WTC11 (cell line): Measurements from ENCODE around the gene F2.

Experiments
- CREM ChIP-seq: sonication (generic); formaldehyde crosslinking; IDR thresholded peaks from 2 replicates; pipeline ENCODE4 v1.8.1; 2022; ENCODE audit warnings: mild to moderate bottlenecking, missing genetic modification reagents, moderate library complexity
- CTCF ChIP-seq: fragments of 200-600 bp; IDR thresholded peaks from 2 replicates; pipeline ENCODE4 v1.8.0; 2022; ENCODE audit warnings: antibody characterized with exemption
- HMGXB4 ChIP-seq: sonication (generic); formaldehyde crosslinking; IDR thresholded peaks from 2 replicates; pipeline ENCODE4 v1.8.1; 2023; ENCODE audit warnings: mild to moderate bottlenecking, moderate library complexity, missing genetic modification reagents
- MLX ChIP-seq: sonication (generic); formaldehyde crosslinking; IDR thresholded peaks from 2 replicates; pipeline ENCODE4 v1.8.1; 2023; ENCODE audit warnings: mild to moderate bottlenecking, missing genetic modification reagents, moderate library complexity
- NFYB ChIP-seq: sonication (generic); formaldehyde crosslinking; conservative IDR thresholded peaks from 2 replicates; pipeline ENCODE4 v1.8.0; 2022; ENCODE audit warnings: low read depth, missing genetic modification reagents
- RELA ChIP-seq: sonication (generic); formaldehyde crosslinking; IDR thresholded peaks from 2 replicates; pipeline ENCODE4 v1.8.1; 2022; ENCODE audit warnings: missing genetic modification reagents, mild to moderate bottlenecking, borderline replicate concordance
- SOX15 ChIP-seq: fragments of 250-450 bp; sonication (Bioruptor Pico); IDR thresholded peaks from 2 replicates; pipeline ENCODE4 v1.9.0; 2021; ENCODE audit warnings: mild to moderate bottlenecking
- TP53 ChIP-seq: sonication (generic); formaldehyde crosslinking; IDR thresholded peaks from 2 replicates; pipeline ENCODE4 v1.8.1; 2023; ENCODE audit warnings: mild to moderate bottlenecking, missing genetic modification reagents
- USF2 ChIP-seq: sonication (generic); formaldehyde crosslinking; IDR thresholded peaks from 2 replicates; pipeline ENCODE4 v1.8.1; 2023; ENCODE audit warnings: mild to moderate bottlenecking, missing genetic modification reagents, moderate library complexity
- ZNF121 ChIP-seq: sonication (generic); formaldehyde crosslinking; IDR thresholded peaks from 2 replicates; pipeline ENCODE4 v1.8.0; 2023; ENCODE audit warnings: missing genetic modification reagents
- ZSCAN18 ChIP-seq: fragments of 250-450 bp; sonication (Bioruptor Pico); IDR thresholded peaks from 2 replicates; pipeline ENCODE4 v2.1.2; 2022; ENCODE audit warnings: mild to moderate bottlenecking, moderate library complexity

DNA sequence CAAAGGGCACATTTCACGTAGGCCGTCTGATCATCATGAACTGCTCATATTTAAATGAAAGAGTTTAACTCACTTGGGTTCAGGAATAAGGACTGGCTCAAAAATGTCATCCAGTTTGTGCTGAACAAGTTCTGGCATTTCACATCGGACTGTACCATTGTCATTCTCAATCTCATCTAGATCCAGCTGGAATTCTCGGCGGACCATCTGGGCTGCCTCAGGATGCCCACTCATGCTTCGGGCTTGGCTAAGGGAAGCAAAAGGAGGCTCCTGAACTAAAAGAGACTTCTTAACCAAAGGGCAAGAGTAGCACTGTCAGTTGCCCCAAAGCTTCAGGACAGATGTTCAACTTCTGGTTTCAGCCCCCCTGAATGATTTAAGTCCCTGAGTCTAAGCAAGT is 40.2 kb downstream of the F2 start:
- TF ChIP-seq CTCF = no peak
- no peak for TF ChIP-seq TP53 (CRISPR knock-in tag)
- TF ChIP-seq NFYB (CRISPR knock-in tag) = no peak
- TF ChIP-seq ZSCAN18 (CRISPR knock-in tag) = no peak
- TF ChIP-seq MLX (CRISPR knock-in tag) = no peak
- no peak for TF ChIP-seq CREM (CRISPR knock-in tag)
- TF ChIP-seq ZNF121 = no peak
- no peak for TF ChIP-seq RELA (CRISPR knock-in tag)
- no peak for TF ChIP-seq SOX15
- TF ChIP-seq USF2 (CRISPR knock-in tag) = no peak
- TF ChIP-seq HMGXB4 (CRISPR knock-in tag) = no peak
